DND-41 (cell line): ENCODE results near the gene TMUB2.

Experiments used
- ATAC-seq: fragments of 200-7000 bp; cut with Tn5 transposase; 3 replicates; pipeline ENCODE4 v1.9.1; 2021; ENCODE audit warnings: low read depth; ENCODE audit not compliant: insufficient read depth
- DNase-seq: peaks from one replicate; pipeline ENCODE4 v3.0.0-alpha.2; 2020
- H2AFZ ChIP-seq: 2 replicates; pipeline ENCODE4 v1.6.0; 2012; ENCODE audit warnings: low read depth, low read length
- H3K27ac ChIP-seq: 2 replicates; pipeline ENCODE4 v1.5.1; 2012; ENCODE audit warnings: low read length, inconsistent platforms
- H3K27me3 ChIP-seq: fragments of 200-600 bp; sonication (generic); 2 replicates; pipeline ENCODE4 v1.6.0; 2012; ENCODE audit warnings: low read length, mild to moderate bottlenecking, inconsistent platforms; ENCODE audit not compliant: insufficient read depth, poor library complexity
- H3K36me3 ChIP-seq: 2 replicates; pipeline ENCODE4 v1.5.1; 2012; ENCODE audit warnings: low read length, inconsistent platforms; ENCODE audit not compliant: insufficient read depth
- H3K4me1 ChIP-seq: 2 replicates; pipeline ENCODE4 v1.5.1; 2012; ENCODE audit warnings: mild to moderate bottlenecking, low read length; ENCODE audit not compliant: insufficient read depth
- H3K4me2 ChIP-seq: 2 replicates; pipeline ENCODE4 v1.6.0; 2012; ENCODE audit warnings: mild to moderate bottlenecking, moderate library complexity, low read length, inconsistent platforms; ENCODE audit not compliant: insufficient read depth
- H3K4me3 ChIP-seq, 2 experiments: fragments of 200-600 bp in 1 of 2; shearing (Covaris generic) in 1 of 2; 2 replicates each; pipeline ENCODE4 v1.5.1; 2012 to 2016; ENCODE audit warnings: inconsistent platforms in 2 of 2, low read length in 2 of 2, mild to moderate bottlenecking in 2 of 2, low read depth in 1 of 2, moderate library complexity in 1 of 2
- H3K79me2 ChIP-seq: 2 replicates; pipeline ENCODE4 v1.6.0; 2012; ENCODE audit warnings: low read length, inconsistent platforms; ENCODE audit not compliant: insufficient read depth
- H3K9ac ChIP-seq: 2 replicates; pipeline ENCODE4 v1.6.0; 2012; ENCODE audit warnings: low read depth, mild to moderate bottlenecking, inconsistent platforms, low read length, moderate library complexity
- H3K9me3 ChIP-seq: 2 replicates; pipeline ENCODE4 v1.5.1; 2012; ENCODE audit warnings: low read length, moderate library complexity, mild to moderate bottlenecking, inconsistent platforms; ENCODE audit not compliant: insufficient read depth, severe bottlenecking
- H4K20me1 ChIP-seq: 2 replicates; pipeline ENCODE4 v1.6.0; 2012; ENCODE audit warnings: low read length; ENCODE audit not compliant: insufficient read depth
- CTCF ChIP-seq: IDR thresholded peaks from 2 replicates; pipeline ENCODE4 v1.5.1; 2012; ENCODE audit warnings: borderline replicate concordance, low read length, moderate library complexity, mild to moderate bottlenecking; ENCODE audit not compliant: poor library complexity, severe bottlenecking; ENCODE audit errors: extremely low read depth
- EZH2 ChIP-seq: IDR thresholded peaks from 3 replicates; pipeline ENCODE4 v1.6.1; 2012; ENCODE audit warnings: borderline replicate concordance, low read depth, mild to moderate bottlenecking, moderate library complexity, low read length, inconsistent platforms; ENCODE audit not compliant: severe bottlenecking

Gene TMUB2

GRCh38 chr17:44221862-44222111 lies 35.0 kb downstream of the TMUB2 start:
- no peaks in the 10 kb centered on the region for H3K9me3 ChIP-seq
- peaks cover 19% of the 10 kb centered on the region for H4K20me1 ChIP-seq
- H3K27me3 ChIP-seq, result no peaks in the 10 kb centered on the region
- peaks cover 11% of the 10 kb centered on the region for H3K36me3 ChIP-seq
- ATAC-seq, result no peak
- H3K9ac ChIP-seq, result peak overlapping the region; percentile 98
- TF ChIP-seq CTCF (no peak), EZH2 (no peak)
- H2AFZ ChIP-seq, result no peak overlapping the region
- peak overlapping the region; percentile 75 to 99; a peak in 3 of 4 replicates for H3K4me3 ChIP-seq
- DNase-seq, result no peak
- H3K4me2 ChIP-seq, result peak overlapping the region; percentile 96
- H3K79me2 ChIP-seq, result peaks cover 51% of the 10 kb centered on the region
- H3K4me1 ChIP-seq, result peaks cover 20% of the 10 kb centered on the region
- peak overlapping the region; percentile 74; the same call in 1 of the 2 replicates for H3K27ac ChIP-seq

GRCh38 chr17:44222112-44222869 lies 35.5 kb downstream of the TMUB2 start:
- DNase-seq (no peak), ATAC-seq (no peak)
- Histone ChIP-seq H3K9me3 (no peaks in the 10 kb centered on the region), H3K27me3 (no peaks in the 10 kb centered on the region), H3K4me3 (0 out of 4 replicates have a peak overlapping the region, but pooled peaks of 1 of the 2 experiments have one; percentile 75), H3K4me1 (peaks cover 15% of the 10 kb centered on the region), H2AFZ (no peak overlapping the region), H3K9ac (no peak overlapping the region), H3K4me2 (peak overlapping the region; percentile 96; the same call in 1 of the 2 replicates), H4K20me1 (peaks cover 14% of the 10 kb centered on the region), H3K36me3 (peaks cover 6% of the 10 kb centered on the region; the same call in 1 of the 2 replicates), H3K27ac (no peak overlapping the region), H3K79me2 (peaks cover 46% of the 10 kb centered on the region)
- no peak for TF ChIP-seq EZH2
- TF ChIP-seq CTCF, result no peak

- no peak overlapping the region for H3K27ac ChIP-seq
- no peak for TF ChIP-seq CTCF
- no peak for TF ChIP-seq EZH2
- no peak overlapping the region for H3K4me2 ChIP-seq
- H3K79me2 ChIP-seq, result peaks cover 36% of the 10 kb centered on the region
- no peaks in the 10 kb centered on the region for H3K27me3 ChIP-seq
- no peaks in the 10 kb centered on the region; the same call in 1 of the 2 replicates for H3K36me3 ChIP-seq
- ATAC-seq, result no peak
- no peak for DNase-seq
- no peak overlapping the region for H3K4me3 ChIP-seq
- peaks cover 8% of the 10 kb centered on the region for H3K4me1 ChIP-seq
- no peaks in the 10 kb centered on the region for H3K9me3 ChIP-seq
- H3K9ac ChIP-seq, result no peak overlapping the region
- no peak overlapping the region for H2AFZ ChIP-seq
- H4K20me1 ChIP-seq, result 0 out of 2 replicates have a peak, but pooled peaks cover 8% of the 10 kb centered on the region
Observed at GRCh38 chr17:44223541-44224071, 36.8 kb downstream of the TMUB2 start.
